Left ventricle myocardium inferior (tissue), 1 donor: ENCODE measurements around the gene MSANTD2. TPM values are rescaled to one million over a fixed set of nuclear protein-coding genes. Genes with fewer than 3 reads are reported as not detected.

ENCODE experiments used
- DNase-seq: peaks from one replicate; pipeline ENCODE4 v3.0.0-alpha.2; 2020
- H3K27ac ChIP-seq: fragments of 200-600 bp; replicated peaks from 2 replicates; pipeline ENCODE4 v1.8.0; 2021
- H3K27me3 ChIP-seq: fragments of 200-600 bp; 2 replicates; pipeline ENCODE4 v1.8.0; 2021; ENCODE audit warnings: low read depth
- H3K36me3 ChIP-seq: fragments of 200-600 bp; 2 replicates; pipeline ENCODE4 v1.8.0; 2021
- H3K4me1 ChIP-seq: fragments of 200-600 bp; 2 replicates; pipeline ENCODE4 v1.8.0; 2021
- H3K4me3 ChIP-seq: fragments of 200-600 bp; 2 replicates; pipeline ENCODE4 v1.8.0; 2021; ENCODE audit warnings: mild to moderate bottlenecking, moderate library complexity
- H3K9me3 ChIP-seq: fragments of 200-600 bp; replicated peaks from 2 replicates; pipeline ENCODE4 v1.8.0; 2021
- intact Hi-C: fragments of 100-400 bp; cut with micrococcal nuclease; formaldehyde crosslinking; loops from one replicate; pipeline ENCODE4 v1.11.0; 2022
- total RNA-seq: library from RNA; stranded (reverse); fragmentation: NEBNext Ultra II Directional; extraction: Animal tissue kit (Norgen Biotek cat#: 25700); gene quantifications from one replicate; pipeline ENCODE4 v1.2.1, GENCODE V29; 2021
- TF ChIP-seq, protein P1 (sequence below): fragments of 200-600 bp; IDR thresholded peaks from 2 replicates; pipeline ENCODE4 v1.8.0; 2021; ENCODE audit warnings: antibody characterized with exemption, mild to moderate bottlenecking, borderline replicate concordance
- donor health status: DM: no; HTN: yes; CAD: no; lungs with severe emphysema.

The MSANTD2 gene
- total RNA-seq, 1 donor from 2014 or later, result 2.7 TPM

DNA sequence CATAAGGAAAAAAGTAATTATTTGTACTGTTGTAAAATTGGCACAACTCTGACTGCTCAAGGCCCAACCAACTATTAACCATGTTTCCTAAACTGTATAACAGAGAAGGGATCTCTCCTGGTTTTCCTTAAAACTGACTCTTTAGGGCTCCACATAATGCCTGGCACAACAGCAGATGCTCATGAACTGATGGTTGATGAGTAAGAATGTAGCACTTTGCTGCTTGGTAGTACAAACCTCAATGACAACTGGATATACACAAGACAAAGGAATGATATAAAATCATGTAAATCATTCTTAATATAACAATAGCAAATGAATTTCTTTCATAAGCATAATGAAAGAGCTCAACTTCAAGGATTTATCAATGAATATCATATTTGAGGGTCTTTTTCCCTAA lies 11.7 kb downstream of the MSANTD2 start:
- no peak for DNase-seq
- TF ChIP-seq, protein P1, sequence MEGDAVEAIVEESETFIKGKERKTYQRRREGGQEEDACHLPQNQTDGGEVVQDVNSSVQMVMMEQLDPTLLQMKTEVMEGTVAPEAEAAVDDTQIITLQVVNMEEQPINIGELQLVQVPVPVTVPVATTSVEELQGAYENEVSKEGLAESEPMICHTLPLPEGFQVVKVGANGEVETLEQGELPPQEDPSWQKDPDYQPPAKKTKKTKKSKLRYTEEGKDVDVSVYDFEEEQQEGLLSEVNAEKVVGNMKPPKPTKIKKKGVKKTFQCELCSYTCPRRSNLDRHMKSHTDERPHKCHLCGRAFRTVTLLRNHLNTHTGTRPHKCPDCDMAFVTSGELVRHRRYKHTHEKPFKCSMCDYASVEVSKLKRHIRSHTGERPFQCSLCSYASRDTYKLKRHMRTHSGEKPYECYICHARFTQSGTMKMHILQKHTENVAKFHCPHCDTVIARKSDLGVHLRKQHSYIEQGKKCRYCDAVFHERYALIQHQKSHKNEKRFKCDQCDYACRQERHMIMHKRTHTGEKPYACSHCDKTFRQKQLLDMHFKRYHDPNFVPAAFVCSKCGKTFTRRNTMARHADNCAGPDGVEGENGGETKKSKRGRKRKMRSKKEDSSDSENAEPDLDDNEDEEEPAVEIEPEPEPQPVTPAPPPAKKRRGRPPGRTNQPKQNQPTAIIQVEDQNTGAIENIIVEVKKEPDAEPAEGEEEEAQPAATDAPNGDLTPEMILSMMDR, result no peak
- peaks cover 13% of the 10 kb centered on the region for H3K4me1 ChIP-seq
- no peaks in the 10 kb centered on the region for H3K36me3 ChIP-seq
- H3K9me3 ChIP-seq, result no peaks in the 10 kb centered on the region
- H3K27me3 ChIP-seq, result no peaks in the 10 kb centered on the region
- no peak overlapping the region for H3K27ac ChIP-seq
- intact Hi-C loops, result no loop called here
- no peak overlapping the region for H3K4me3 ChIP-seq

DNA sequence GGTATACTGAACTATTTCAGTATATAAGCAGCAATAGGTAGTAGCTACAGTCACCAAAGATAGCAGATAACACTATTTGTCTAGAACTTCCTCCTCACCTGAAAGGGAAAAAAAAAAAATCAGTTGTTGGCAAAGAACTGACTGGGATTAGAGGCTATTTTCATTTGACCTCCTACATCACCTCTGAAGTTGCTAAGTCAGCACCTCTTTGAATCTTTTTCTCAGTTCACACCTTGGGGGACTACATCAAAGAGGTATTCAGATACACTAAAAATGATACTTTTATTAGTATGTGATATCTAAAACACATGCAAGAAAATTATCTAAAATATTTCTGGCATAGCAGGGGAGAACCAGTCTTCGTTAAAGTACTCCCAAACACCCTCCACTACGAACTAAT lies 16.2 kb downstream of the MSANTD2 start:
- Histone ChIP-seq H3K9me3 (no peaks in the 10 kb centered on the region), H3K36me3 (peaks cover 3% of the 10 kb centered on the region), H3K27ac (no peak overlapping the region), H3K27me3 (no peaks in the 10 kb centered on the region), H3K4me1 (peaks cover 6% of the 10 kb centered on the region), H3K4me3 (no peak overlapping the region)
- TF ChIP-seq, protein P1, result no peak
- no peak for DNase-seq
- intact Hi-C loops, result no loop called here

DNA sequence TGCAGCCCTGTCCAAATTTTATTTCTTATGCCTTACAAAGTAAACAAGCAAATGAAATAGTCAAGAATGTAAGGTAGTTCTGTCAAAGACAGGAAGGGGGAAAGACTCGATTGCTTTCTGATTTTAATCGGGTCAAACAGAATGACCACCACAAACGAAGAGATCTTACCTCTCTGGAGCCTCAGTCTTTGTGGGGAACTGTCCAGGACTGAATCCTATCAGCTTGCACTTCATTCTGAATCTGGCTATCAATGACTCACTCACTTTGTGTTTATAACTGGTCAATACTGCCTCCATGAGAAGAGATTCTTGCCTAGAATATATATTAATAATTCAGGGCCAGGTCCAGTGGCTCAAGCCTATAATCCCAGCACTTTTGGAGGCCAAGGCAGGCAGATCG lies 17.2 kb downstream of the MSANTD2 start:
- Histone ChIP-seq H3K4me3 (no peak overlapping the region), H3K27me3 (no peaks in the 10 kb centered on the region), H3K9me3 (no peaks in the 10 kb centered on the region), H3K36me3 (peaks cover 10% of the 10 kb centered on the region), H3K27ac (no peak overlapping the region), H3K4me1 (peaks cover 6% of the 10 kb centered on the region)
- TF ChIP-seq, protein P1, result no peak
- DNase-seq, result no peak
- intact Hi-C loops, result no loop called here

DNA sequence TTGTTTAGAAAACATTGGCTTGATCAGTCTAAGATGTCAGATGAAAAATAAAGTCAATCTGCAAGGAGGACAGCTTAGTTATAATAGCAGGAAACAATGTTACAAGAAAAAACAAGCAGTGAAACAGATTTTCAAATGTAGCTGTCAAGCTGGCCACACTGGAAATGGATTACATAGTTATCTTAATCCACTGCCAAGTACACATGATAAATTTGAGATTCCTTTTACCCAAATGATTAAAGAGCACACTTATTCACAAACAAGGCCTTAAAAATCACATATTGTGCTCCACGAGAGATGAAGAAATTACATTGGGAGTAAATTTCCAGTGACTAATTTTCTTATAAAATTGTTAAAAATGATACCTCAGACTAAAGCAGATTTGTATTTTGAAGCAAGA lies 20.6 kb downstream of the MSANTD2 start:
- no peaks in the 10 kb centered on the region for H3K27me3 ChIP-seq
- DNase-seq, result no peak
- H3K9me3 ChIP-seq, result no peaks in the 10 kb centered on the region
- intact Hi-C loops, result no loop called here
- H3K36me3 ChIP-seq, result peaks cover 10% of the 10 kb centered on the region
- TF ChIP-seq, protein P1, result no peak
- H3K27ac ChIP-seq, result no peak overlapping the region
- H3K4me3 ChIP-seq, result no peak overlapping the region
- H3K4me1 ChIP-seq, result peaks cover 6% of the 10 kb centered on the region

DNA sequence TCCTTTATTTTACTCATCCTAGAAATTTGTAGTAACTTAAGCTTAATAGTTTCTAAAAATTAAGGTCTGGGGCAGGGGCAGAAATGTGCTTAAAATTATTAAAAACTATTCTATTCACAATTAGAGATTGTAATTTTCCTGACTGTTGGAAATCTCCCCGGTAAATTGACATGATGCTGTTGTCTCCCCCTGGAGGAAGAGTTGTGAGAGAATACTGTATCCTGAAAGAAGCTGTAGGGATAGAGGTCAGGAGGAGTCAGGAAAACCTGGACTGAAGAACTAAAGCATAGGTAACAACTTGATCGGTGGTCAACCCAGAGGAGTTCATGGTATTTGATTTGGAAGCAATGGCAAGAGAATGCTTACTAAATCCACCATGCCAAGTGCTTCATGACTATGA lies 21.9 kb downstream of the MSANTD2 start:
- no peak for DNase-seq
- H3K27me3 ChIP-seq, result no peaks in the 10 kb centered on the region
- H3K27ac ChIP-seq, result no peak overlapping the region
- no peak overlapping the region for H3K4me3 ChIP-seq
- peaks cover 19% of the 10 kb centered on the region for H3K36me3 ChIP-seq
- intact Hi-C loops, result no loop called here
- H3K4me1 ChIP-seq, result peaks cover 6% of the 10 kb centered on the region
- H3K9me3 ChIP-seq, result no peaks in the 10 kb centered on the region
- TF ChIP-seq, protein P1, result peak; percentile 20
